Panc1 (cell line): Measurements from ENCODE around the gene FIS1. TPM values are rescaled to one million over a fixed set of nuclear protein-coding genes. Genes with fewer than 3 reads are reported as not detected.

ENCODE experiments used
- ATAC-seq: fragments of 200-7000 bp; cut with Tn5 transposase; 2 replicates; pipeline ENCODE4 v1.9.1; 2020; ENCODE audit warnings: mild to moderate bottlenecking, moderate library complexity
- BruUV-seq: library from RNA; stranded (reverse); fragments of 400-500 nt; replicated peaks from 2 replicates; lab custom pipeline; 2021; lab: Mats Ljungman, UMichigan
- CTCF ChIA-PET: fragments of 300-600 bp; sonication (Branson Sonifier 250); formaldehyde crosslinking; loops from one replicate; lab custom pipeline; 2022; ENCODE audit warnings: antibody characterized with exemption; lab: Charles Lee
- POLR2A ChIA-PET: fragments of 300-600 bp; sonication (Branson Sonifier 250); formaldehyde crosslinking; loops from one replicate; lab custom pipeline; 2022; ENCODE audit warnings: antibody characterized with exemption; lab: Charles Lee
- DNase-seq: peaks from one replicate; pipeline ENCODE4 v3.0.0-alpha.2; 2010; ENCODE audit warnings: low read depth, low spot score
- H3K27ac ChIP-seq: 2 replicates; pipeline ENCODE4 v1.5.1; 2011; ENCODE audit warnings: mild to moderate bottlenecking, low read length, inconsistent platforms
- H3K27me3 ChIP-seq: fragments of 200-500 bp; sonication (Bioruptor generic); 2 replicates; pipeline ENCODE4 v1.6.0; 2014; ENCODE audit warnings: low read length, inconsistent platforms; ENCODE audit not compliant: control insufficient read depth, insufficient read depth
- H3K36me3 ChIP-seq: fragments of 200-500 bp; sonication (Bioruptor generic); 2 replicates; pipeline ENCODE4 v1.5.1; 2014; ENCODE audit warnings: inconsistent platforms, mild to moderate bottlenecking, low read length, moderate library complexity; ENCODE audit not compliant: control insufficient read depth, insufficient read depth
- H3K4me1 ChIP-seq: 2 replicates; pipeline ENCODE4 v1.5.1; 2011; ENCODE audit warnings: inconsistent platforms, mild to moderate bottlenecking, low read length, moderate library complexity; ENCODE audit not compliant: control insufficient read depth, insufficient read depth
- H3K4me3 ChIP-seq, 2 experiments: 2 replicates each; pipeline ENCODE4 v1.5.1; 2011 to 2012; ENCODE audit warnings: low read depth in 2 of 2, low read length in 2 of 2, mild to moderate bottlenecking in 2 of 2, inconsistent platforms in 1 of 2, moderate library complexity in 1 of 2
- H3K9me3 ChIP-seq: fragments of 200-500 bp; sonication (Bioruptor generic); 2 replicates; pipeline ENCODE4 v1.5.1; 2014; ENCODE audit warnings: low read depth, mild to moderate bottlenecking, inconsistent platforms, low read length, moderate library complexity; ENCODE audit not compliant: control insufficient read depth, insufficient read depth
- POLR2AphosphoS5 ChIP-seq: IDR thresholded peaks from 2 replicates; pipeline ENCODE4 v1.6.1; 2012; ENCODE audit warnings: mild to moderate bottlenecking, low read depth, low read length, moderate library complexity
- REST ChIP-seq, 2 experiments: IDR thresholded peaks; 2 replicates each; pipeline ENCODE4 v1.6.1; 2011 to 2012; ENCODE audit warnings: low read depth in 2 of 2, control low read depth in 1 of 2, low read length in 1 of 2, mild to moderate bottlenecking in 1 of 2, moderate library complexity in 1 of 2; ENCODE audit not compliant: insufficient read depth in 1 of 2
- SIN3A ChIP-seq: IDR thresholded peaks from 2 replicates; pipeline ENCODE4 v1.6.1; 2012; ENCODE audit warnings: low read depth, mild to moderate bottlenecking, low read length, moderate library complexity, borderline replicate concordance; ENCODE audit not compliant: insufficient read depth
- TCF7L2 ChIP-seq: IDR thresholded peaks from 2 replicates; pipeline ENCODE4 v1.6.1; 2011; ENCODE audit warnings: mild to moderate bottlenecking, low read depth, low read length, inconsistent platforms
- in situ Hi-C: cut with HindIII; loops from 2 replicates; pipeline ENCODE4 v1.10.0; 2016; ENCODE audit warnings: low sequenced_read_pairs, low pct_unique_long_range_greater_than_20kb
- intact Hi-C: fragments of 100-400 bp; cut with micrococcal nuclease; formaldehyde crosslinking; loops from one replicate; pipeline ENCODE4 v1.10.0; 2022; ENCODE audit not compliant: unreplicated experiment
- total RNA-seq: library from RNA; stranded (reverse); gene quantifications from one replicate; pipeline ENCODE4 v1.2.1, GENCODE V29; 2021; ENCODE audit not compliant: unreplicated experiment
- TF ChIP-seq, protein P1 (sequence below): fragments of 450-650 bp; IDR thresholded peaks from 2 replicates; pipeline ENCODE4 v1.5.1; 2017; ENCODE audit warnings: mild to moderate bottlenecking

Gene FIS1
- total RNA-seq, 1 experiment from 2014 or later = 110 TPM

- no peaks in the 10 kb centered on the region for H3K27me3 ChIP-seq
- intact Hi-C loops (no loop called here), in situ Hi-C loops (no loop called here)
- no peaks in the 10 kb centered on the region for H3K9me3 ChIP-seq
- no TSS peak for BruUV-seq
- H3K36me3 ChIP-seq = no peaks in the 10 kb centered on the region
- ATAC-seq (no peak), DNase-seq (no peak)
- POLR2A ChIA-PET = interaction anchor here (0.6 kb wide), 1 partner anchor 33 kb away, joined by 6 read pairs; no protein-coding TSS in a partner anchor
- CTCF ChIA-PET = no interaction called here
- no peak overlapping the region for H3K4me3 ChIP-seq
- H3K4me1 ChIP-seq = no peaks in the 10 kb centered on the region
- no peak overlapping the region for H3K27ac ChIP-seq
- TF ChIP-seq POLR2AphosphoS5 = no peak
- TF ChIP-seq TCF7L2 = no peak
Observed at GRCh38 chr7:101207459-101207858, 37.4 kb downstream of the FIS1 start.

- H3K36me3 ChIP-seq = no peaks in the 10 kb centered on the region
- ChIA-PET CTCF (no interaction called here), POLR2A (no interaction called here)
- H3K27ac ChIP-seq = no peak overlapping the region
- no TSS peak for BruUV-seq
- intact Hi-C loops (no loop called here), in situ Hi-C loops (no loop called here)
- H3K9me3 ChIP-seq = no peaks in the 10 kb centered on the region
- no peaks in the 10 kb centered on the region for H3K4me1 ChIP-seq
- H3K4me3 ChIP-seq = no peak overlapping the region
- ATAC-seq (no peak), DNase-seq (no peak)
- no peaks in the 10 kb centered on the region for H3K27me3 ChIP-seq
- TF ChIP-seq SIN3A (no peak), TCF7L2 (no peak), POLR2AphosphoS5 (no peak), REST (IDR thresholded peaks at IDR 0.05; ENCODE audit: insufficient read depth in 1 of 2, low read depth in 2 of 2, low read length in 1 of 2) (no peak)
- TF ChIP-seq, protein P1, sequence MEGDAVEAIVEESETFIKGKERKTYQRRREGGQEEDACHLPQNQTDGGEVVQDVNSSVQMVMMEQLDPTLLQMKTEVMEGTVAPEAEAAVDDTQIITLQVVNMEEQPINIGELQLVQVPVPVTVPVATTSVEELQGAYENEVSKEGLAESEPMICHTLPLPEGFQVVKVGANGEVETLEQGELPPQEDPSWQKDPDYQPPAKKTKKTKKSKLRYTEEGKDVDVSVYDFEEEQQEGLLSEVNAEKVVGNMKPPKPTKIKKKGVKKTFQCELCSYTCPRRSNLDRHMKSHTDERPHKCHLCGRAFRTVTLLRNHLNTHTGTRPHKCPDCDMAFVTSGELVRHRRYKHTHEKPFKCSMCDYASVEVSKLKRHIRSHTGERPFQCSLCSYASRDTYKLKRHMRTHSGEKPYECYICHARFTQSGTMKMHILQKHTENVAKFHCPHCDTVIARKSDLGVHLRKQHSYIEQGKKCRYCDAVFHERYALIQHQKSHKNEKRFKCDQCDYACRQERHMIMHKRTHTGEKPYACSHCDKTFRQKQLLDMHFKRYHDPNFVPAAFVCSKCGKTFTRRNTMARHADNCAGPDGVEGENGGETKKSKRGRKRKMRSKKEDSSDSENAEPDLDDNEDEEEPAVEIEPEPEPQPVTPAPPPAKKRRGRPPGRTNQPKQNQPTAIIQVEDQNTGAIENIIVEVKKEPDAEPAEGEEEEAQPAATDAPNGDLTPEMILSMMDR = no peak
Observed at GRCh38 chr7:101206665-101207042, 38.2 kb downstream of the FIS1 start.

GRCh38 chr7:101205901-101206664 is 38.8 kb downstream of the FIS1 start:
- ATAC-seq (no peak), DNase-seq (no peak)
- intact Hi-C loops (no loop called here), in situ Hi-C loops (no loop called here)
- H3K4me1 ChIP-seq = no peaks in the 10 kb centered on the region
- no peak overlapping the region for H3K27ac ChIP-seq
- BruUV-seq = no TSS peak
- ChIA-PET POLR2A (no interaction called here), CTCF (no interaction called here)
- no peaks in the 10 kb centered on the region for H3K36me3 ChIP-seq
- H3K27me3 ChIP-seq = no peaks in the 10 kb centered on the region
- H3K9me3 ChIP-seq = no peaks in the 10 kb centered on the region
- TF ChIP-seq POLR2AphosphoS5 (no peak), SIN3A (no peak), REST (IDR thresholded peaks at IDR 0.05; ENCODE audit: insufficient read depth in 1 of 2, low read depth in 2 of 2, low read length in 1 of 2) (no peak), TCF7L2 (no peak)
- TF ChIP-seq, protein P1 = no peak
- no peak overlapping the region for H3K4me3 ChIP-seq
